GM08714 (cell line): ENCODE data around the gene TNFRSF9.

Experiments
- H3K4me3 ChIP-seq: fragments of 200-500 bp; sonication (Bioruptor generic); 2 replicates; pipeline ENCODE4 v1.5.1; 2014; ENCODE audit warnings: mild to moderate bottlenecking, low read length, inconsistent platforms
- ZNF274 ChIP-seq: IDR thresholded peaks from 2 replicates; pipeline ENCODE4 v1.6.1; 2012; ENCODE audit warnings: mild to moderate bottlenecking, low read depth, low read length

Gene TNFRSF9

GRCh38 chr1:7940745-7941436 lies at the start of gene TNFRSF9:
Gene TNFRSF9, minus strand, starts transcription at chr1:7940839. Its CDS starts 845 bp downstream, at chr1:7939994.
- peak within 1 kb of the TSS; percentile 9 for H3K4me3 ChIP-seq
- TF ChIP-seq ZNF274, result no peak

- TF ChIP-seq ZNF274, result no peak
- no peak overlapping the region for H3K4me3 ChIP-seq
These were observed 49.3 kb upstream of the TNFRSF9 start for GRCh38 chr1:7989762-7990428.

- no peak overlapping the region for H3K4me3 ChIP-seq
- TF ChIP-seq ZNF274, result no peak
These were observed 47.9 kb upstream of the TNFRSF9 start for GRCh38 chr1:7988576-7988975.

- TF ChIP-seq ZNF274, result no peak
- H3K4me3 ChIP-seq, result no peak overlapping the region
These were observed 46.9 kb upstream of the TNFRSF9 start for GRCh38 chr1:7987528-7987927.

GRCh38 chr1:7985851-7986612 lies 45.4 kb upstream of the TNFRSF9 start:
- TF ChIP-seq ZNF274, result no peak
- H3K4me3 ChIP-seq, result no peak overlapping the region

GRCh38 chr1:7984811-7985210 lies 44.2 kb upstream of the TNFRSF9 start:
- no peak for TF ChIP-seq ZNF274
- H3K4me3 ChIP-seq, result no peak overlapping the region

- TF ChIP-seq ZNF274, result no peak
- no peak overlapping the region for H3K4me3 ChIP-seq
These were observed 42.6 kb upstream of the TNFRSF9 start for GRCh38 chr1:7983086-7983778.

GRCh38 chr1:7980984-7981383 lies 40.3 kb upstream of the TNFRSF9 start:
- H3K4me3 ChIP-seq, result no peak overlapping the region
- TF ChIP-seq ZNF274, result no peak

- TF ChIP-seq ZNF274, result no peak
- no peak overlapping the region for H3K4me3 ChIP-seq
These were observed 34.7 kb upstream of the TNFRSF9 start for GRCh38 chr1:7975212-7975865.

- TF ChIP-seq ZNF274, result no peak
These were observed 32.4 kb upstream of the TNFRSF9 start for GRCh38 chr1:7973086-7973485.

GRCh38 chr1:7972285-7972684 lies 31.6 kb upstream of the TNFRSF9 start:
- no peak overlapping the region for H3K4me3 ChIP-seq
- TF ChIP-seq ZNF274, result no peak

More at GRCh38 chr1:7973086-7973485, 32.4 kb upstream of the TNFRSF9 start:
- no peak overlapping the region for H3K4me3 ChIP-seq

- H3K4me3 ChIP-seq, result no peak overlapping the region
- TF ChIP-seq ZNF274, result no peak
These were observed 30.4 kb upstream of the TNFRSF9 start for GRCh38 chr1:7971024-7971423.

- TF ChIP-seq ZNF274, result no peak
- no peak overlapping the region for H3K4me3 ChIP-seq
These were observed 29.6 kb upstream of the TNFRSF9 start for GRCh38 chr1:7970246-7970645.

GRCh38 chr1:7967651-7968050 lies 27.0 kb upstream of the TNFRSF9 start:
- H3K4me3 ChIP-seq, result no peak overlapping the region

GRCh38 chr1:7967196-7967595 lies 26.6 kb upstream of the TNFRSF9 start:
- no peak overlapping the region for H3K4me3 ChIP-seq
- no peak for TF ChIP-seq ZNF274

More at GRCh38 chr1:7967651-7968050, 27.0 kb upstream of the TNFRSF9 start:
- TF ChIP-seq ZNF274, result no peak
